HG03439 (cell line): ENCODE data around the gene KRT4.
"Not testable (repeated sequence)": the region's sequence is repeated elsewhere in the genome, so short reads cannot be mapped to it uniquely, and the experiment has no call there.

Experiments
- ATAC-seq: cut with Tn5 transposase; IDR thresholded peaks from one replicate; pipeline ENCODE4 v1.9.1; 2021; ENCODE audit warnings: mild to moderate bottlenecking, moderate library complexity; ENCODE audit not compliant: unreplicated experiment

KRT4 gene

DNA sequence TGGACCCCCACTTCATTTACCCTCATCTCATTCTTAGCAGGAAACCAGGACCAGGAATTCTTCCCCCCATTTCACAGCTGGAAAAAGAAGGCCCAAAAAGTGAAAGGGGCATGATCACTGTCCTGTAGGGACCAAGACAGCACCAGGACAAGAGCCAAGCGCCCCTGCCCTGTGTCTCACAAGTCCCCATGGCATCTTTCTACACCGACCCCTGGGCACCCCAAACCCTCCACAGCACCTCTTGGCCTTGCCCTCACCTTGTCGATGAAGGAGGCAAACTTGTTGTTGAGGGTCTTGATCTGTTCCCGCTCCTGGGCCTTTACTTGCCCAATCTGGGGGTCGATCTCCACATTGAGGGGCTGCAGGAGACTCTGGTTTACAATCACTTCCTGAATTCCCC is 37.5 kb downstream of the KRT4 start:
- ATAC-seq, result no peak

DNA sequence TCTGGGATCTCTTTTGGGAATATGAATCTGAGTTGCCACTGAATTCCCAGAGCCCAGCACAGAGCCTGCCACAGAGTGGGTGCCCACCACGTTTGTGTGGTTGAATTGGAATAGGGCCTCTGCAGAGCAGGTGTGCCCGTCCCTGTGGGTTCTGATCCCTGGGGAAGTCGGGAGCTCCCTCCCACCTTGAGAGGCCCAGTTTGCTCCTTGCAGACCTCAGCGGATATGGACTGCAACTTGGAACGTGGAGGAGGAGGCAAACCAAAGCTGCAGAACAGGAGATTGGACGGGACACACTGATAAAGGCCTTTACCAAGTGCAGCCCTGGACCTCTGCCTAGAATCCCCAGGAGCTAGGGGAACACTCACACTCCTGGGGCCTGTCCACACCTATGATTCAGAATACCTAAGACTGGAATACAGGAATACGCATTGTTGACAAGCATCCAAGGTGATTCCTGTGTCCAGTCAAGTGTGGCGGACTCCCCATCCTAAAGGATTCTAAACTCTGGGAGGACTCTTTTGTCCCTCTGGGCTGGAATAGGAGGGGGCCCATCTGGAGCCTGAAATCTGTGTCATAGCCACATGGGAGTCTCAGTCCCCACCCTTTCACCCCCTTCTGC is 39.2 kb downstream of the KRT4 start:
- no peak for ATAC-seq

DNA sequence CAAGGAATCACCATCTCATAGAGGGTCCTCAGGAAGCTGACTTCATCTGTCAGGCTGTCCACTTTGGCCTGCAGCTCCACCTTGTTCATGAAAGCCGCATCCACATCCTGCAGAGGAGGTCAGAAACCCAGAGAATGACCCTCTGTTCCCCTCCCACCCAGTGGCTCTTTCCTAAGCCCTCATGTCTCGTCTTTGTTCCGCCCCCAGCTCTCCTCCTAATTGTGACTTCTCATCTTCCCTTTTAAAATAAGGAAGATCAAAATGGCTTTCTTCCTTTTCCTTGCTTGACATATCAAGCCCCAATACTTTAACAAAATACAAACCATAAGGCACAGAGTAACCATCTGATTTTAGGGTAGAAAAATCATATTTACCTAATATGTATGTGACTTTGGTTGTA is 41.1 kb downstream of the KRT4 start:
- no peak for ATAC-seq

DNA sequence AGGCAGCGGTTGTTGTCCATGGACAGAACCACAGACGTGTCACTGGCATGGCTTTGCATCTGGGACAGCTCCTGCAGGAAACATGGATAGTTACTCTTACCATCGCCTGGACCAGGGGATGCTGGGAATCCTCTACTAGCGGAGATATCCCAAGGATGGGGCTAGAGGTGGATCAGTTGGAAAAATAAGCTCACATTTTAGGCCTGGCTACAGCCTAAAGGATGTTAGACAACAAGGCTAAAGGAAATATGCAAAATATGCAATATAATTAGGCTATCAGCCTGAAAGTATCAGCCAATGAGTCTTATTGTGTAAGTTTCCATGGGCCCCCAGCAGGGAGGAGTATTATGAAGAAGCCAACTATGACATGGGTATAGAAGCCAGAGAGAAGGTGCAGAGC is 41.7 kb downstream of the KRT4 start:
- ATAC-seq, result no peak

DNA sequence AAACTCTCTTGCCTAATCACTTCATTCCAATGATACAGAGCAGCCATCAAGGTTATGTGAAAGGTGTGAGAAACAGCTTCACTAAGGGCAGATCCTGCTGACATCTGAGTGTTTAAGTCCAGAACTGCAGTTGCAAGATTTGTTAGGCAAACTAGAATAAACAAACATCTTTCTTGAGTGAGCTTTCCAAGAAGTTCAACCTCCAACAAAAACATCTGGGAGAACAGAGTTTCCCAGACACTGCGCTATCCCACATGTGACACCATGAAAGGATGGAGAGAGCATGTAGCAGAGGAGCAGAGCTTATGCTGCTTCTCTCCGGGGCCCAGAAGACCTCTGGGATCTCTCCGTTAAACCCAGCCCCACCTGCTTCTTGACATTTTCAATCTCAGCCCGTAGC is 42.4 kb downstream of the KRT4 start:
- no peak for ATAC-seq

DNA sequence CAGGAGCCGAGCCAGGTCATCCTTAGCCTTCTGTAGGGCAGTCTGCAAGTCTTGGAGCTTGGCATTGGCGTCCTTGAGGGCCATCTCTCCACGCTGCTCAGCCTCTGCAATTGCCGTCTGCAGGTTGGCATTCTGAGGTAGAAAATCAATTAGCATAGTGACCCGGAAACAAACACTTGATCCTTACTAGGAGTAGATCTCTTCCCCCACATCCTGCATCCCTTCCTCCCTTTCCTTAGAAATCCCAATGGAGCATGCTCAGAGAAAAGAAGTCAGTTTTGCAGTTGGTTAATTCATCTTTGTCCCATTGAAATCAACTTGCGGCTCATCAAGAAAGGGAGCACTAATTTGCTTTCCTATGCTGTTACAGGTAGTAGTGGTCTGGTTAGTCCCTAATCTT is 42.8 kb downstream of the KRT4 start:
- no peak for ATAC-seq

DNA sequence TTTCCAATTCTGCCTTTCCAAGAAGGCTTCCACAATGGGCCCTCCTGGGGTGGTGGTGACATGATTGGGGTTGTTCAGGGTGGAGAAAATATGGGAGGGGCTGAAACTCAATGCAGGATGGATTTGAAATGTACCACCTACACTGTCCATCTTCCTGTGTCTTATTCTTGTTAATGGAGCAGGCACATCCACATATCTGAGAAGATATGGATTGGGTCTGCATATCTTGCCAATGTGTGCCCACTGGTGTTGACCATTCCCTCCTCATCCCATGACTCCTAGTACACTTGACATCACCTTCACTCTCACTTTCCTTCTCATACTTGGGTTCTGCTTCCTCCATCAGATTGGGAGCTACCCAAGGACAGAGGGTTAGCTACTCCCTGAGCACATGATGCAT is 44.0 kb downstream of the KRT4 start:
- ATAC-seq, result no peak

DNA sequence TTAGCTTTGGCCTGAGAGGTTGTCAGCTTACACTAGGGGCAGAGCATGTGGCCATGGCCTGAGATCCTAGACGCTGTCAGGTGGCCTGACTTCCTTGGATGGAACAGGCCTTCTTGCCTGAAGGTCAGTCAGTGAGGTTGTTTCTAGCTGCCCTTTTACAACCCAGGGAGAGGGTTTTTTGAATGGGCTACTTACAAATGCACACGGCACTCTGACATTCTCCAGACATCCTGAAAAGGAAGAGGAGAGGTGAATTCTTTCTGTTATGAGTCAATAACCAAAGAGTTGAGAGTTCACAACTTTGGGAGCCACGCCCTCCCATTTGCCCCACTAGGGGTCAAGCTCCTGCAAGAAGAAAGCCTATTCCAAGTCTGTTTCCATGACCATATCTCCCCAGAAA is 44.6 kb downstream of the KRT4 start:
- no peak for ATAC-seq

DNA sequence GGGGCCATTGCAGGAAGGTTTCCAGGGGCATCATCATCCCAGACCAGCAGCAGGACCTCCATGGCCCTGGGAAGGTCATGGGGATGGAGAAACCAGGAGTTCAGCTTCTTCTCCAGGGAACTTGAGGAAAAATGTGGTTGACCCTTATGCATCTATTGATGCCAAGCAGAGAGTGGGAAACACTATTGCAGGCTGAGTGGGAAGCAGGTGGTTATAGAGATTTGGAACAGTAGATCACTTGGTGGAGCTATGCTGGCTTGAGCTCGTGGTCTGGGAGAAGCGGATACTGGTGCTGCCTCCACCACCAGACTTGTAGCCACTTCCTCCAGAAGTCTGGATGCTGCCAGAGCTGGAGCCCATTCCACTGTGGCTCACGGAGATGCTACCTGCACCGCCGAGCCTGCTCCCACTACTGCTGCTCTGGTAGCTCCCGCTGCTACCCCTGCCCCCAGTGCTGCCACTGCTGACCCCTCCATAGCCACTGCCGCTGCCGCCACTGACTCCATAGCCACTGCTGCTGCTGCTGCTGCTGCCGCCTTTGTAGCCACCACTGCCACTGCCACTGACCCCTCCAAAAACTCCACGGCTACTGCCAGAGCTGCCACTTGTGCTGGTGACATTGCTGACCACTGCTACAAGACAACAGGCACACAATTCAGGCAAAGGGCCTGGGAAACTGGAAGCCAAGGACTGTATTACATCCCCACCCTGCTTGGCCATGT is 45.3 kb downstream of the KRT4 start:
- no peak for ATAC-seq

DNA sequence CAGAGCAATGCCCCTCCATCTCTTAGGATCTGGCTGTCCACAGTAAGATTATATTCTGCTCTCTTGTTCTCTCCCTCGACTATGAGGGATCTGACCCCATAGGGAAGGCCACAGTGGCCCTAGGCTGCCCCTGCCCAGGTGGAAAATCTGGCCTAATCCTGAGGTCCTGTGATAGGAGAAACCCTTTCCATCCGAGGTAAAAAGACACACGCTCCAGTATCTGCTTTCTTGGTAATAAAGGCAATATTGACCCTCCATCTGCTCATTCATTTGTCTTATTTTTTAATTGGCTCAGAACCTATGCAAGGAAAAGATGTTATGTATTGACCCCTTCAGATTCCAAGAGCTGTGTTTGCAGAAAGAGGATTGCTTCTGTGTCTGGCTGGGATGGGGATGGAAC is 46.5 kb downstream of the KRT4 start:
- no peak for ATAC-seq

DNA sequence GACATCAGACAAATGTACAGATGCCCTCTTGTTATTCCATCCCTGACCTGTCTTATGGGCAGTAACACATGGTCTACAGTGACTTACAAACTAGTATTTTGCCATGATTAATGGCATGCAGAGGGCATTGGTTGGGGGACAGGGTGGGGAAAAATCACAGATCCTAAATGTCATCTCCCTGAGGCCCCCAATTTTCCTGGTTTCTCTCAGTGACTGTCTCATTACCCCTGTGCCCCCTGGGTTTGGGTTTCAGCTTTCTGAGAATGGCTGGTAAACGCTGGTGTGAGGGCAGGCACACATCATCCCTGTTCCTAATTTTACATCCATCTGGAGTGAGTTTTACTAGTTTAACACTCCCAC is 46.9 kb downstream of the KRT4 start:
- ATAC-seq, result no peak

DNA sequence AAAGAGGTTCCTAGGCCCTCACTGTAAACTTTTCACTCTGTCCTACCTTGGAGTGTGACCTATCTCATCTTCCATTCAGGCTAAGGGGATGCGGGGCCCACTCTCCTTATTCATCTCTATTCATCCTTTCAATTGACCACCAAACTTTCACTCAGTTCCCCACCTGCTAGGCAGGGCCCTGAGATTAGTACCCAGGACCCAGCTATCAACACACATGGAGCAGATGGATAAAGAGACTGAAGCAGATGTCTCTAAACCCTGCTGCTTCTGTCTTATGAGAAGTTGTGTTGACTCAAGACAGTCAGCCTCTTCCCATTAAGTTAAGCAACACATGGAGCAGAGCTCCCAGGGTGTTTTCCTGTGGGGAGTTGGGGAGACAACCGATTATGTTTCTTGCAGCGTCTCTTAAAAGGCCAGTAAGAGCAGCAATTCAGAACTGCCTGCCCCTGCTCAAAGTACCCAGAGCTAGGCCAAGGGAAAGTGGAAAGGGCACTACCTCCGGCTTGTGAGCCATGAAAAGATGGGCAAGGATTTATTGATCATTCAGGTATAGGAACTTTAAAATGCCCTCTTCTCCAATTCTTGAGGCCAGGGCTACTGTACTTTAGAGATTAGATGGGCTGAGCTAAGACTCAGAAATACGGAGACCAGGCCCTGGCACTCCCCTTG is 47.4 kb downstream of the KRT4 start:
- ATAC-seq, result no peak

DNA sequence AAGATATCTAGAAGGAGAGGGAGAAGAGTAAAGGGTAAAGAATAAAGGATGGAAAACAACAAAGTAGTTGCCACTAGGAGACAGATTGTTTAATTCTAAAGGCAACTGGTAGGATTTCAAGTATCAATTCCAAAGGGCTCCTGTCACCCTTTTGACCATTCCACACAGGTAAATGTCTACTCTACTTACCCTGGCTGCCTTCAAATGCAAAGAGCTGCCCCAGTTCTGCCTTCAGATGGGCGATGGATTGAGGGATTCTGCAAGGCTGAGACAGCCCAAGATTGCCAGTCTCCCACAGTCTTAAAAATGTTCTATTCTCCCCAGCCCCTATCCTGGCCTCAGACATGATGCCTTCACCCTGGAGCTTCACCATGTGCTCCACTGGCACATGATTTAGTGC is 48.2 kb downstream of the KRT4 start:
- ATAC-seq, result no peak

DNA sequence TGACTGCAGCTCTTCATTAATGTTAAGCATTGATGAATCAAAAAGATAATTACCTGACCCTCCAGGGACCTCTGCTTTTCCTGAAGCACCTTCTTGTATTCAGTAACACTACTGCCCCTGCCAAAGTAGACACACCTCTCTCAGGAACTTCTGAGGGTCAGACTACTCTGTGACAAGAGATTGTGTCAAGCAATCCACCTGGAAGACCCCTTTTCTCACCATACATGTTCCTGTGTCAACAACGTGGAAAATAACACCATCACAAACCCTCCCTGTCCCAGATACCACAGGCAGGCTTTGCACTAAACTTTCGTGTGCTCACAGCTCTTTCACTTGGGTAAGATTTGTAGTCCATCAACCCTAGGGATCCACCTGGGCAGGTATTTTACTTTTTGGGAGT is 49.9 kb downstream of the KRT4 start:
- no peak for ATAC-seq

DNA sequence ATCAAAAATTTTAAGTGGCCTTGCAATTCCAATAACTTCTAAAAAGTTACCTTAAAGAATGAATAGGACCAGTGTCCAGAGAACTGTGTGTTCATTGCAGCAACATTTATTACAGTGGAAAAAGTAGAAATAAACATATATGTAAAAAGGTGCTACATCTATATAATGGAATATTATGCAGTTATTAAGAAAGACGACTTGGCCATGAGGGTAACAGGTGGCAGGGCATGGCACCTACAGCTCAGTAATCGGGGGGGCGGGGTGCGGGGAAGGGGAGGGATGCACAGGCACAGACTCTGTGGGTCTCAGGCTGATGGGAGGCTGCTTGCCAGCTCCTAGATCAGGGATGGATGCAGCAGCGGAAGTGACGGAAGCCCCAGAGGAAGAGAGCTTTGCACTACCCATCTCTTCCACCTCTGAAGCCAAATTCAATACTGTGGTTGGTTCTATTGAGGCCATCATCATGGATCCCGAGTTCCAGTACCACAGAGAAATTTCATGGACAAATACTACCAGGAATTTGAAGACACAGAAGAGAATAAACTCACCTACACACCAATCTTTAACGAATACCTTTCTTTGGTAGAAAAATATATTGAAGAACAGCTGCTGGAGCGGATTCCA is 50.8 kb downstream of the KRT4 start:
- ATAC-seq, result no peak

DNA sequence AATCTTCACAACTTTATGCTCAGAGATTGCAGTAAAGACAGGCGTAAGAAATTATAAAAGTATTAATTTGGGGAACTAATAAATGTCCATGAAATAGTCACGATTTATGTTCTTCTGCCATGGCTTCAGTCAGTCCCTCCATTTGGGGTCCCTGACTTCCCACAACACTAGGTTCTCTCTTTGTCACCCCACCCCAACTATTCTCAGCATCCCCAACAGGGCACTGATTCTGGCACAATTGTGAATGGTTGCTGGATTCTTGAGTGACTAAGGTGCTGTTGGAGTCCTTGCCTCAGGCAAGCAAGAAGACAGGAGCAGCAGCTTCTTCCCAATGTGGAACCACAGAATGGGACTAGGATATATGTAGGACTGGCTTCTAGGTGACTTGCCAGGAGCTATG is 52.1 kb downstream of the KRT4 start:
- ATAC-seq, result no peak

DNA sequence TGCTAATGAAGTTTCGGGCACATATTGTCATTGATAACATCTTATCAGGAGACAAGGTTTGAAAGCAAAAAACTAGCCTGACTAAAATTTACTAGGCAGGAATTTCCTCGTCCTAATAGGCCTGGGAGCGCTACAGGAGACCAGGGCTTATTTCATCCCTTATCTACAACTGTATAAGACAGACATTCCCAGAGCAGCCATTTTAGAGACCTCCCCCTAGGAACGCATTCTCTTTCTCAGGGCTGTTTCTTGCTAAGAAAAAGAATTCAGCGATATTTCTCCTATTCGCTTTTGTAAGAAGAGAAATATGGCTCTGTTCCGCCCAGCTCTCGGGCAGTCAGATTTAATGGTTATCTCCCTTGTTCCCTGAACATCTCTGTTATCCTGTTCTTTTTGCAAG is 52.7 kb downstream of the KRT4 start:
- not testable (repeated sequence) for ATAC-seq

DNA sequence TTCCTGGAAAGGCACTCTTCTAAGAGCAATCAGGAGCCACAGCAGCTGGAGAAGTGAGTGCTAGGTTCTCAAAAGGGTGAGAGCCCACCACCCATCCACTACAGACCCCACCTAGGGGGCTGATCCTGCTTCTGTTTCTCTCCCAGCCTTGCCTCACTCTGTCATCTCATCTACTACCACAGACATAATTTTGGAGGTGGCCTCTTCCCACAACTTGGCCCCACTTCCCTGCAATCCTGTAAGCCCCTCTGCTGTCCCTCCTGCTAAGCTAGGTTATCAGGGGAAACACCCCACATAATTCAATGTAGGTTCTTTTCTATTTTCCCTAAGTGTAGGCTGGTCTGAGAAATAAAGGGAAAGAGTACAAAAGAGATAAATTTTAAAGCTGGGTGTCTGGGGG is 53.3 kb downstream of the KRT4 start:
- no peak for ATAC-seq

DNA sequence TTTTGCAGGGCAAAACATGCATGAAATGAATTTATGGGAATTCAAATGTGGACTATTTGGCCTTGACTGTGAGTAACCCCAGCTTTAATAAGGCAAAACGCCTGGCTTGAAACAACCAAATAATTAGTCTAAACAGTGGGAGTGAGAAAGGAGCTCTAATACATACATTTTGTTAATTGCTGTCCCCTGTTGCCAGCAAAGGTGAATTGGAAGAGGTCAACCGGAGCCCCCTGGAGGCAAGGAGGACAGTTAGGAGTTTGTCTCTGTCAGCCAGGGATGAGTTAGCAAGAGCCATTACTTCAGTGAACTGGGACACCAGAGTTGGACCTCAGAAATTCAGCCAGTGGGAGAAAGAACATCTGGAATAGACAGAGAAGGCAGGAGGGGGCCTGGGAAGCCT is 54.2 kb downstream of the KRT4 start:
- no peak for ATAC-seq

DNA sequence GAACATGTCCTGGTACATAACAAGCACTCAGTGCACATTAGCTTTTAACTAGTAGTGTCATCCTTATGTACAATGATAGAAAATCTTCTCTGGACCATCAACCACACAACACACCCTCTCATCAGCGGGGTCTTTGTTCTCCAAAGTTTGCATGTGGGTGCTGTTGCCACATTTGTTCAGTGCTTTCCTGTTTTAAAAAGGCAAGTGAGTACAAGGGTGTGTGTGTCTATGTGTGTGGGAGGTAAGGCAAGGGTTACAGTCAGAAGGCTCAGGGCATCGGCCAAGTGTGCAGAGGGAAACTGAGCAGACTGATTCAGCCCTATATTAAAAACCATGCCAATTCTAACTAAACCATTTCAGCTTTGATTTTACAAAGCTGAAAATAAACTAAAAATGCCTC is 54.7 kb downstream of the KRT4 start:
- ATAC-seq, result no peak

DNA sequence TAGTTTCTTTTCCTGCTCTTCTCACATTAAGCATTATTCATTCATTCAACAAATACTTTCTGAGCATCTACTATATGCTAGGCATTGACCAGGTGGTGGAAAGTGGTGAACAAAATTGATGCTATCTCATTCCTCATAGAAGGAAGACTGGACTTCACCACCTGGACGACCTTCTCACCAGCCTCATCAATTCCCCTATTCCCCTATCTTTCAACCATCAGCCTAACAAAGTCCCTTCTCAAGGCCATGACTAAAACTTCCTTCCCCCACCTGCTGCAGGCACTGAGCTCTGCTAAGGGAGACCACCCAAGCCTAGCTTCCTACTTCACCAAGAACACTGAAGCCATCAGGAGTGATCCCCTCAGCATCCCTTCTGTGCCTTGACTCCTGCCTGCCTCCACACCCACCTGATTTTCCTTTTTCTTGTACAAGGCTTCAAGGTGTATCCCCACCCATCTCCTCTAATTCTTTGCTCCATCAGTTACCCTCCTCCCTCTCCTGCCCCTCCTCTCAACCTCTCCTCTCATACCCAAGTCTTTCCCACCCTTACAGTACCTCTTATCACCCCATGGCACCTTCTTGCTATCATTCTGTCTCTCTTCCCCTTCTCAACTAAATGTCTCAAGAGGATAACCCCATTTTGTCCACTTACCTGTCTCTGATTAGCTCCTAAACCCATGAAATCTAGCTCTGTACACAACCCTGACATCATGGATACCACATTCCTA is 56.3 kb downstream of the KRT4 start:
- no peak for ATAC-seq
